GM13976 (cell line): Measurements from ENCODE around the gene CC2D1A.

Experiments
- DNase-seq: peaks from one replicate; pipeline ENCODE4 v3.0.0; 2012; ENCODE audit warnings: low spot score
- in situ Hi-C: fragments of 300-500 bp; cut with MboI; formaldehyde crosslinking; loops from one replicate; pipeline ENCODE4 v1.12.0; 2022; ENCODE audit warnings: low sequenced_read_pairs, mixed read lengths, inconsistent platforms; ENCODE audit not compliant: unreplicated experiment
- TF ChIP-seq, protein P1 (sequence below): IDR thresholded peaks from 2 replicates; pipeline ENCODE4 v1.5.1; 2012; ENCODE audit warnings: borderline replicate concordance, mild to moderate bottlenecking; ENCODE audit not compliant: insufficient read depth; ENCODE audit errors: extremely low read depth, missing control alignments, control extremely low read depth

The CC2D1A gene

DNA sequence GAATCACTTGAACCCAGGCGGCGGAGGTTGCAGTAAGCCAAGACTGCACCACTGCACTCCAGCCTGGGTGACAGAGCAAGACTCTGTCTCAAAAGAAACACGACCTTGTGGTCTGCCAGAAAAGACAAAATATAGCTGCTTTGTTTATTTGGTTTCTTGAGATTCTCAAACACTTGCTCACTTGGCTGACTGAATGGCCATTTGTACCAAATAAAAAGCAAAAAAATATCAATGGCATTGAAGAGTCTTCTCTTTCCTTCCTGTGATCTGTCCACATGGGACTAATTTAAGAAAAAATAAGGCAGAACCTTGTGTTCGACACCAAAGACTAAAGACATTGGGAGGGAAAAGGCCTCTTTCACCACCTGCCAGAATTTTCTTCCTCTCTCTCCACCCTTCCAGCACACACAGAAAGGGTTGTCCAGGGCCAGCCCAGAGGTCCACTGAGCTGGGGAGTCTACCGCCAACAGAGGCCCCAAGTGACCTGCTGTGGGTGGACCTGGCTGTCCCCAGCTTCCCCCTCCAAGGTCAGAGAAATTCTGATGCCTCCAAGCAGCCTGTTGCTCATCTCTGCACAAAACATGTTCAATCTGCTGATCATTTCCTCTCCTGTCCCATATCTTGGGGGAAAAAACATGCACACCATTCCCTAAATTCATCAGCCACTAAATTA is 6.0 kb upstream of the CC2D1A start:
- DNase-seq = no peak
- in situ Hi-C loops = no loop called here
- TF ChIP-seq, protein P1, sequence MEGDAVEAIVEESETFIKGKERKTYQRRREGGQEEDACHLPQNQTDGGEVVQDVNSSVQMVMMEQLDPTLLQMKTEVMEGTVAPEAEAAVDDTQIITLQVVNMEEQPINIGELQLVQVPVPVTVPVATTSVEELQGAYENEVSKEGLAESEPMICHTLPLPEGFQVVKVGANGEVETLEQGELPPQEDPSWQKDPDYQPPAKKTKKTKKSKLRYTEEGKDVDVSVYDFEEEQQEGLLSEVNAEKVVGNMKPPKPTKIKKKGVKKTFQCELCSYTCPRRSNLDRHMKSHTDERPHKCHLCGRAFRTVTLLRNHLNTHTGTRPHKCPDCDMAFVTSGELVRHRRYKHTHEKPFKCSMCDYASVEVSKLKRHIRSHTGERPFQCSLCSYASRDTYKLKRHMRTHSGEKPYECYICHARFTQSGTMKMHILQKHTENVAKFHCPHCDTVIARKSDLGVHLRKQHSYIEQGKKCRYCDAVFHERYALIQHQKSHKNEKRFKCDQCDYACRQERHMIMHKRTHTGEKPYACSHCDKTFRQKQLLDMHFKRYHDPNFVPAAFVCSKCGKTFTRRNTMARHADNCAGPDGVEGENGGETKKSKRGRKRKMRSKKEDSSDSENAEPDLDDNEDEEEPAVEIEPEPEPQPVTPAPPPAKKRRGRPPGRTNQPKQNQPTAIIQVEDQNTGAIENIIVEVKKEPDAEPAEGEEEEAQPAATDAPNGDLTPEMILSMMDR = no peak

DNA sequence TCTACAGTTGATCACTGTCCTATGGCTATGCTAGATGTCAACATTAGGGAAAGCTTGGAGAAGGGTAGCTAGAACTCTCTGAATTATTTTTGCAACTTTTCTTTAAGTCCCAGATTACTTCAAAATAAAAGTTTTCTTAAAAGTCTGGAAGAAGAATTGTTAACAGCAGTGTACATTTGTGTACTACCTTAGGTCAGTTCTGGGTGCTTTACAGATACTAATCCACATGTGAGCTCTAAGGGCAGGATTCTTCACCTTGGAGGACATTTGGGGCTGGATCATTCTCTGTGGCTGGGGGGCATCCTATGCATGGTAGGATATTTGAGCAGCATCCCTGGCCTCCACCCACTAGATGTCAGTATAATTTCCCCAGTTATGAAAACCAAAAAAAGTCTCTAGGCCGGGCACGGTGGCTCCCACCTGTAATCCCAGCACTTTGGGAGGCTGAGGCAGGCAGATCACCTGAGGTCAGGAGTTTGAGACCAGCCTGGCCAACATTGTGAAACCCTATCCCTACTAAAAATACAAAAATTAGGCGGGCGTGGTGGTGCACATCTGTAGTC is 2.9 kb upstream of the CC2D1A start:
- TF ChIP-seq, protein P1 = peak; percentile 22
- in situ Hi-C loops = no loop called here
- peak; percentile 50 for DNase-seq

DNA sequence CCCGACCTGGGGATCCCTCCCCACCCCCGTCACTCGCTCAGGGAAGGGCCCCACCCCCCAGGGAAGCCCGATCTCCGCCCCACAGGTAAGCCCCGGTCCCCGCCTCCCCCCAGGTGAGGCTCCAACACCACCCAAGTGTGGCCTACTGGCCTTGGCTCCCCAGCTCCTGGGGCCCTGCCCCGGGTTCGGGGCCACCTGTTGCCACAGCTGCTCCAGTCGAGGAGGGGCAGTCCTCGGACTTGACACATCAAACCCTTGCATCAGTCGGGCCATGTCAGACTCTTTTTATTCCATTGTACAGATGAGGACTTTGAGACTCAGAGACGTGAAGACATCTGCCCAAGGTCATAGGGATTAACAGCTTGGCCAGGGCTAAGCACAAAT is 512 bp downstream of the CC2D1A start:
- TF ChIP-seq, protein P1 = no peak
- DNase-seq = no peak
- in situ Hi-C loops = no loop called here

DNA sequence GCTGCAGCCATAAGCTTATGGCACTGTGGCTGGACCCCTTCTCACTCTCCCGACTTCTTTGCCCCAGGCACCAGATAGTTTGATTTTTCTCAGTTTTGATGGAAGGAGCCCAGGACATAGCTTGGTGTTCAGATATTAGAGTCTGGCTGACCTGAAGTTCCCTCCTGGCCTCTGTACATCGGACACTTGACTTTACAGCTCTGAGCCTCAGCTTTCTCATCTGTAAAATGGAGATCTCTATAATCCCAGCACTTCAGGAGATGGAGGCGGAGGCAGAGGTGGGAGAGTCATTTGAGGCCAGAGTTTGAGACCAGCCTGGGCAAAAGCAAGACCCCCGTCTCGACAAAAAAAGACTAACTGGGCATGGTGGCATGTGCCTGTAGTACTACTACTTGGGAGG is 909 bp downstream of the CC2D1A start:
- TF ChIP-seq, protein P1 = no peak
- in situ Hi-C loops = no loop called here
- no peak for DNase-seq

DNA sequence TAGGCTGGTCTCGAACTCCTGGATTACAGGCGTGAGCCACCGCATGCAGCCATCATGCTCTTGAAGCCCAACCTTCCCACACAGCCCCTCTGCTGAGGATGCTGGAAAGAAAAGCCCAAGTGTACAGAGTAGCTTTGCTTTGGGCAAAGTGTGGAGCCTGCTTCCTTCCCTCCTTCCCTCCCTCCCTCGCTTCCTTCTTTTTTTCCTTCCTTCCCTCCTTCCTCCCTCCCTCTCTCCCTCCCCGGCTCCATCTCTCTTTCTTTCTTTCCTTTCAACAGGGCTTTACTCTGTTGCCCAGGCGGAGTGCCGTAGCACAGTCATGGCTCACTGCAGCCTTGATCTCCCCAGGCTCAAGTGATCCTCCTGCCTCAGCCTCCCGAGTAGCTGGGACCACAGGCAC is 2.7 kb downstream of the CC2D1A start:
- DNase-seq = no peak
- TF ChIP-seq, protein P1 = no peak
- in situ Hi-C loops = no loop called here

DNA sequence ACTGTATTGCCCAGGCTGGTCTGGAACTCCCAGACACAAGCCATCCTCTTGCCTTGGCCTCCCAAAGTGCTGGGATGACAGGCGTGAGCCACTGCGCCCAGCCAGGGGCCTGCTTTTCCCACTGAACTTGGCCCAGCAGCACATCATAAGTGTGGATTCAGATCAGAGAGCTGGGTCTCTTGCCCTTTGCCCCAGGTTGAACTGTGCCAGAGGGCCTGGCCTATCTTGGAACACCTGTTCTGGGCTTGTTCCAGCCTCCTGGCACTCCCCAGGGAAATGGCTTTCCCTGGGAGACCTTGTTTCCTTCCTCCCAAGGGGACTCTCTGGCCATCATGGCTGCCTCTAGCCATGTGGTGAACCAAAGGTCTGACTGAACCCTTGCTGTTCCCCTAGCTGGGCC is 3.4 kb downstream of the CC2D1A start:
- TF ChIP-seq, protein P1 = no peak
- DNase-seq = no peak
- in situ Hi-C loops = no loop called here
